Nephron (organoid): ENCODE results near the gene NFRKB.

Experiments
- H3K27ac Mint-ChIP-seq, 3 experiments: 2 replicates each; pipeline ENCODE4 v1.8.0; 2020; ENCODE audit warnings: mixed read lengths in 3 of 3, mild to moderate bottlenecking in 2 of 3, moderate library complexity in 1 of 3
- H3K27me3 Mint-ChIP-seq: 2 replicates; pipeline ENCODE4 v1.8.0; 2021; ENCODE audit warnings: low read depth, mild to moderate bottlenecking, moderate library complexity, mixed read lengths
- H3K36me3 Mint-ChIP-seq: 2 replicates; pipeline ENCODE4 v1.8.0; 2020; ENCODE audit warnings: low read depth, mixed read lengths
- H3K4me1 Mint-ChIP-seq: 2 replicates; pipeline ENCODE4 v1.8.0; 2020; ENCODE audit warnings: mixed read lengths
- H3K4me3 Mint-ChIP-seq, 3 experiments: 2 replicates each; pipeline ENCODE4 v1.8.0; 2020; ENCODE audit warnings: mild to moderate bottlenecking in 3 of 3, mixed read lengths in 3 of 3, moderate library complexity in 2 of 3
- H3K9me3 Mint-ChIP-seq: 2 replicates; pipeline ENCODE4 v1.8.0; 2020; ENCODE audit warnings: mixed read lengths
- TF ChIP-seq, protein P1 (sequence below), 3 experiments: fragments of 200-600 bp; sonication (generic); IDR thresholded peaks; one replicate each; pipeline ENCODE4 v1.5.0; 2021; ENCODE audit warnings: antibody characterized with exemption in 3 of 3; ENCODE audit not compliant: unreplicated experiment in 3 of 3

Gene NFRKB

DNA sequence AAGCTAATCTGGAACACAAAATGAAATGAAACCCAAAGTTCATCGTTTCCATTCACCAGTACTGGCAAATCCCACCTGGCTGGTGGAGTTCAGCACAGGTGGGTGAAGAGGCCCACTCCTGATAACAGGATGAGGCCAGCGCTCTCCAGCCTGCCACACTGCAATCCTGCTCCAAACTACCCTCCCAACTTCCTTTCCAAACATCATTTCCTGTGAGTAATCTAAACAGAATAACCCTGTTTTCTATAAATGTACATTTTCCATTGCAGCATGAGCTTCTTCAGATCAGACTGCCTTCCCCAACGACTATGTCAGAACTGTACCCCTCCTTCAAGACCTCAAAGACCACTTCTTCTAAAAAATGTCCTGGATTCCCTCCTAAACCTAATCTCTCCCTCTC is 15.9 kb upstream of the NFRKB start:
- no peaks in the 10 kb centered on the region for H3K27me3 Mint-ChIP-seq
- TF ChIP-seq, protein P1, sequence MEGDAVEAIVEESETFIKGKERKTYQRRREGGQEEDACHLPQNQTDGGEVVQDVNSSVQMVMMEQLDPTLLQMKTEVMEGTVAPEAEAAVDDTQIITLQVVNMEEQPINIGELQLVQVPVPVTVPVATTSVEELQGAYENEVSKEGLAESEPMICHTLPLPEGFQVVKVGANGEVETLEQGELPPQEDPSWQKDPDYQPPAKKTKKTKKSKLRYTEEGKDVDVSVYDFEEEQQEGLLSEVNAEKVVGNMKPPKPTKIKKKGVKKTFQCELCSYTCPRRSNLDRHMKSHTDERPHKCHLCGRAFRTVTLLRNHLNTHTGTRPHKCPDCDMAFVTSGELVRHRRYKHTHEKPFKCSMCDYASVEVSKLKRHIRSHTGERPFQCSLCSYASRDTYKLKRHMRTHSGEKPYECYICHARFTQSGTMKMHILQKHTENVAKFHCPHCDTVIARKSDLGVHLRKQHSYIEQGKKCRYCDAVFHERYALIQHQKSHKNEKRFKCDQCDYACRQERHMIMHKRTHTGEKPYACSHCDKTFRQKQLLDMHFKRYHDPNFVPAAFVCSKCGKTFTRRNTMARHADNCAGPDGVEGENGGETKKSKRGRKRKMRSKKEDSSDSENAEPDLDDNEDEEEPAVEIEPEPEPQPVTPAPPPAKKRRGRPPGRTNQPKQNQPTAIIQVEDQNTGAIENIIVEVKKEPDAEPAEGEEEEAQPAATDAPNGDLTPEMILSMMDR (IDR thresholded peaks at IDR 0.05; ENCODE audit: unreplicated experiment in 3 of 3) = no peak
- H3K27ac Mint-ChIP-seq = no peak overlapping the region
- H3K4me3 Mint-ChIP-seq = no peak overlapping the region
- H3K4me1 Mint-ChIP-seq = no peaks in the 10 kb centered on the region
- peaks cover 38% of the 10 kb centered on the region for H3K36me3 Mint-ChIP-seq
- no peaks in the 10 kb centered on the region for H3K9me3 Mint-ChIP-seq

DNA sequence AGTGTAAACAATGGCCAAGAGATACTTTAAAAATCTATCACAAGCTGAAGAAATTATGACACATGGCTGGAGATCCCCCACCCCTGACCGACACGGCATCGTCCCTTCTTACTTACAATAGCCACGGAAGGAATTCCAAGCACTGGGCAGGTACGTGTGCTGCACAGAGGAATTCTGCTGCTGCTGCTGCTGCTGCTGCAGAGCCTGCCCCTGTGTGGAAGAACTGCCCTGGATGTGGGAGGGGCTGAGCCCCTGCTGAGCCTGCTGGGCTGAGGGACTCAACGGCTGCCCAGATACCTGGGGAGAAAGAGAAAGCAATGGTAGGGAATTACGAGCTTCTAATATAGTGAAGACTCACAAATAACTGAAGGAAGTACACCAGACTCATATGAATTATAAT is 15.0 kb upstream of the NFRKB start:
- Mint-ChIP-seq H3K27ac (no peak overlapping the region), H3K27me3 (no peaks in the 10 kb centered on the region), H3K4me3 (no peak overlapping the region), H3K36me3 (peaks cover 46% of the 10 kb centered on the region), H3K4me1 (no peaks in the 10 kb centered on the region), H3K9me3 (no peaks in the 10 kb centered on the region)
- TF ChIP-seq, protein P1 (IDR thresholded peaks at IDR 0.05; ENCODE audit: unreplicated experiment in 3 of 3) = no peak

DNA sequence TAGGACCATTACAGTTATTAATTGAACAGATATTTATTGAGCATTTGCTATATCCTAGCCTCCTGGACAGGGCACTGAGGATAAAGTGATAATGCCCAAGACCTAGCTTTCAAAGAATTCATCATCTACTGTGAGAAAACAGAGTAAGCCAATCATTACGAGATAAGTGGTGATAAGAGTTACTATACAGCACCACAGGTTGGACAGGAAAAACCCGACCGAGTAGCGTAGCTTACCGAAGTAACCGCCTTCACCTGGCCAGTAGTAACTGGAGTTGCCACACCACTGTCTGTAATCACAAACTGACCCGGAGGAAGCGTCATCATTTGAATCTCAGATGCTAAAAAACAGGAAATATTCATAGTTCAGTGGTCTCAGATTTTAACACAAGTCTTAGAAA is 10.0 kb upstream of the NFRKB start:
- Mint-ChIP-seq H3K9me3 (no peaks in the 10 kb centered on the region), H3K4me3 (no peak overlapping the region), H3K36me3 (peaks cover 49% of the 10 kb centered on the region), H3K27me3 (no peaks in the 10 kb centered on the region), H3K4me1 (no peaks in the 10 kb centered on the region), H3K27ac (no peak overlapping the region)
- TF ChIP-seq, protein P1 (IDR thresholded peaks at IDR 0.05; ENCODE audit: unreplicated experiment in 3 of 3) = no peak

DNA sequence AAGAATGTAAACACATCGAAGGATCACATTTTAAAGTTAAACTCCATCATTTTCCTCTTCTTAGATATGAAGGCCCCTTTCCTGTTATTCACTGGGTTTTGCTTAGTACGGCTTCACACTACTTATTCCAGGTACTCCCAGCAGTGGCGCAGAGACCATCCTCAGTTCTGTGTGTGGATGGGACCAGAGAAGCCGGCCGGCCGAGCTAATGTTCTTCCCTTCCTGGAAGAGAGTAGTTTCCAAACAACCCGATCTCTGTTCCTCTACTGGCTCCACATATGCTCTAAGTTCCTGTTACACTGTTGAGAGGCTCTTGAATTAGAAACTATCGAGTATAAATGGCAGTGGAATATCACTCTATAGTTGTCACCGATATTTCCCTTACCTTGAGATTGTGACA is 684 bp upstream of the NFRKB start:
- H3K36me3 Mint-ChIP-seq = peaks cover 44% of the 10 kb centered on the region

DNA sequence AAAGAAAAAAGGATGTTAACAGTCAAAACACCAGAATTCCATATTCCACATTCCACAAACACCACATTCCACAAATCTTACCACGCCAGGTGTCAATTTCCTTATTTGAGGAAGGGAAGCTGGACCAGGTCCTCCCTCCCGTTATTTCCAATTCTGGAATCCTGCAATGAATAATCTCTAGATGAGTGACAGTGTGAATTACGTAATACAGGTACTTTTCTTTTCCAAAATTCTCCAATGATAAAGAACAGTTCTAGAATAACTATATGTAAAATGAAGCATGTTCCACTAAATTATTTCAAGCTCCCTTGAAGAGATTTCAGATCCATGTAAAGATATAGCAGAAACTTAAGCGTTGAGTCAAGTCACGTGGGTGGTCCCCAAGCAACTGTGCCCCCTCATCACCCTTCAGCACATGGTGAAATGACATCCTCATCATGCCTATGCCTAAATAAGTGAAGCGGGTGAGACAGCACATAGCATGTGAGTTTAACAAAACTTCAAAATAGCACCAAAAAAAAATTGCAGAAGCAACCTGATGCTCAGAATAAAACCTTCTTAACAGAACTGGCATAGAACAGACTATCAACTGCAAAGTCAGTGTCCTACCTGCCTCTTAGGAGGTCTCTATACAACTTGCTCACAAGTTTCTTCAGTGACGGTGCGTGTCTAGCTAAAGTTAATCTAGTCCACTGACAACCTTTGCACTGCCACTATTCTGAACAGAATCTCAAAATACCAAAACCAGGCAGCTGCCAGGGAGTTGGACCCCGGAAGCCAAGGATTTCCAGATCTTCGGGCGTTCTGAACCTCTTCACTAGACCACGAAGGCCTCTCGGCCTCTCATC is 876 bp downstream of the NFRKB start:
- no peaks in the 10 kb centered on the region for H3K9me3 Mint-ChIP-seq
- peaks cover 21% of the 10 kb centered on the region for H3K4me1 Mint-ChIP-seq
- peaks cover 49% of the 10 kb centered on the region for H3K36me3 Mint-ChIP-seq
- no peaks in the 10 kb centered on the region for H3K27me3 Mint-ChIP-seq
- peak overlapping the region; percentile 61 to 95 (median 94) for H3K27ac Mint-ChIP-seq
- H3K4me3 Mint-ChIP-seq = peak overlapping the region; percentile 94 to 95 (median 95)
- TF ChIP-seq, protein P1 (IDR thresholded peaks at IDR 0.05; ENCODE audit: unreplicated experiment in 3 of 3) = no peak

More for the DNA sequence above, 684 bp upstream of the NFRKB start:
- peak overlapping the region; percentile 94 to 95 (median 95) for H3K4me3 Mint-ChIP-seq
- peaks cover 18% of the 10 kb centered on the region for H3K4me1 Mint-ChIP-seq
- no peaks in the 10 kb centered on the region for H3K27me3 Mint-ChIP-seq
- peak overlapping the region; percentile 78 to 95 (median 94) for H3K27ac Mint-ChIP-seq
- no peaks in the 10 kb centered on the region for H3K9me3 Mint-ChIP-seq
- TF ChIP-seq, protein P1 (IDR thresholded peaks at IDR 0.05; ENCODE audit: unreplicated experiment in 3 of 3) = no peak

DNA sequence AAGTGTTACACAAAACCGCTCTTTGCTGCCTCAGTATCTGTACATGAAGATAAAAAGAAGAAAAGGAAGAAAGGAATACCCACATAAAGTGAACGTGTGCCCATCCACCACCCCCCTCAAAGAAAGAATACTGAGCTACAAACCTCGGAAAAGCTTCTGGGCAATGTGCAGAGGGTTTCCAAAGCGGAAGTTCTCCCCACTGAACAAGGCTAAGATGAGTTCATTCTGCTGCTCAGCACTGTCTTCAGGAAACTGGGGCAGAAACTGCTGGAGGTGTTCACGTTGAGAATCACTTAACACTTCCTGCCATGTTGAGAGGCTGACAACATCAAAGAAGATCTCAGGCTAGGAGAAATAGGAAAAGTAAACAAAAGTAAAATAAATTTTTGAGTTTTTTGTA is 6.9 kb downstream of the NFRKB start:
- H3K27me3 Mint-ChIP-seq = no peaks in the 10 kb centered on the region
- TF ChIP-seq, protein P1 (IDR thresholded peaks at IDR 0.05; ENCODE audit: unreplicated experiment in 3 of 3) = no peak
- peaks cover 5% of the 10 kb centered on the region for H3K4me1 Mint-ChIP-seq
- no peak overlapping the region for H3K27ac Mint-ChIP-seq
- peaks cover 82% of the 10 kb centered on the region for H3K36me3 Mint-ChIP-seq
- H3K4me3 Mint-ChIP-seq = no peak overlapping the region
- no peaks in the 10 kb centered on the region for H3K9me3 Mint-ChIP-seq
